Breast epithelium (tissue), 4 donors: Measurements from ENCODE around the gene ARFIP1. TPM values are rescaled to one million over a fixed set of nuclear protein-coding genes. Genes with fewer than 3 reads are reported as not detected.

Experiments used
- DNase-seq, 2 donors: peaks; one replicate each; pipeline ENCODE4 v3.0.0-alpha.2; 2019; ENCODE audit warnings: low spot score in 2 of 2
- H3K27ac ChIP-seq, 2 donors: fragments of 200-600 bp; sonication (generic) in 1 of 2; one replicate each; pipeline ENCODE4 v1.5.1; 2016 to 2019; ENCODE audit warnings: mild to moderate bottlenecking in 1 of 2
- H3K27me3 ChIP-seq, 2 donors: fragments of 200-600 bp; sonication (generic) in 1 of 2; one replicate each; pipeline versions ENCODE4 v1.5.1 to v1.6.0; 2017 to 2019; ENCODE audit warnings: control low read depth in 1 of 2, mild to moderate bottlenecking in 1 of 2
- H3K36me3 ChIP-seq: fragments of 200-600 bp; one replicate; pipeline ENCODE4 v1.5.1; 2019
- H3K4me1 ChIP-seq, 2 donors: fragments of 200-600 bp; sonication (generic); one replicate each; pipeline ENCODE4 v1.5.1; 2016 to 2019; ENCODE audit warnings: control low read depth in 1 of 2
- H3K4me3 ChIP-seq, 3 donors: fragments of 200-600 bp; sonication (generic); 1 replicate in 2 of 3; 2 replicates in 1 of 3; pipeline ENCODE4 v1.5.1; 2016 to 2019; ENCODE audit warnings: mild to moderate bottlenecking in 3 of 3, moderate library complexity in 2 of 3
- H3K9me3 ChIP-seq, 2 donors: fragments of 200-600 bp; sonication (generic) in 1 of 2; one replicate each; pipeline ENCODE4 v1.5.1; 2016 to 2019; ENCODE audit warnings: control low read depth in 1 of 2
- CTCF ChIP-seq, 3 donors: fragments of 450-650 bp; IDR thresholded peaks; one replicate each; pipeline ENCODE4 v1.5.1; 2016 to 2017; ENCODE audit warnings: antibody characterized with exemption in 3 of 3, mild to moderate bottlenecking in 3 of 3, moderate library complexity in 3 of 3
- POLR2A ChIP-seq: fragments of 450-650 bp; IDR thresholded peaks from one replicate; pipeline ENCODE4 v1.6.1; 2016; ENCODE audit warnings: antibody characterized with exemption, mild to moderate bottlenecking, moderate library complexity
- POLR2AphosphoS5 ChIP-seq, 3 donors: sonication (generic); formaldehyde crosslinking; IDR thresholded peaks; one replicate each; pipeline ENCODE4 v1.6.1; 2017; ENCODE audit warnings: antibody characterized with exemption in 3 of 3
- intact Hi-C: fragments of 100-400 bp; cut with DNase I; formaldehyde crosslinking; loops from one replicate; pipeline ENCODE4 v1.15.1; 2023; ENCODE audit warnings: low total_unique reads
- total RNA-seq, 3 donors: library from RNA; depleted of rRNA; stranded (reverse); fragments of >200 nt; gene quantifications; one replicate each; pipeline ENCODE4 v1.1.0, GENCODE V29; 2016

Gene ARFIP1
- total RNA-seq, 3 donors from 2014 or later = 25.3 to 54.9 (median 39.0) TPM

- Histone ChIP-seq H3K27ac (no peak overlapping the region), H3K4me1 (no peaks in the 10 kb centered on the region), H3K4me3 (no peak overlapping the region), H3K27me3 (no peaks in the 10 kb centered on the region), H3K36me3 (no peaks in the 10 kb centered on the region), H3K9me3 (peaks cover 0 to 9% of the 10 kb centered on the region in 2 donors)
- DNase-seq = no peak
- TF ChIP-seq POLR2AphosphoS5 (IDR thresholded peaks at IDR 0.05) = no peak
- no peak for TF ChIP-seq CTCF (IDR thresholded peaks at IDR 0.05)
- TF ChIP-seq POLR2A = no peak
- intact Hi-C loops = no loop called here
These were observed 63.8 kb downstream of the ARFIP1 start for GRCh38 chr4:152843481-152844090.

- no peak for TF ChIP-seq POLR2A
- no peak for TF ChIP-seq CTCF (IDR thresholded peaks at IDR 0.05)
- TF ChIP-seq POLR2AphosphoS5 (IDR thresholded peaks at IDR 0.05) = no peak
- Histone ChIP-seq H3K36me3 (no peaks in the 10 kb centered on the region), H3K27me3 (no peaks in the 10 kb centered on the region), H3K9me3 (no peaks in the 10 kb centered on the region), H3K4me1 (no peaks in the 10 kb centered on the region), H3K4me3 (no peak overlapping the region), H3K27ac (no peak overlapping the region)
- intact Hi-C loops = no loop called here
- no peak for DNase-seq
These were observed 67.6 kb downstream of the ARFIP1 start for GRCh38 chr4:152847376-152847775.

DNA sequence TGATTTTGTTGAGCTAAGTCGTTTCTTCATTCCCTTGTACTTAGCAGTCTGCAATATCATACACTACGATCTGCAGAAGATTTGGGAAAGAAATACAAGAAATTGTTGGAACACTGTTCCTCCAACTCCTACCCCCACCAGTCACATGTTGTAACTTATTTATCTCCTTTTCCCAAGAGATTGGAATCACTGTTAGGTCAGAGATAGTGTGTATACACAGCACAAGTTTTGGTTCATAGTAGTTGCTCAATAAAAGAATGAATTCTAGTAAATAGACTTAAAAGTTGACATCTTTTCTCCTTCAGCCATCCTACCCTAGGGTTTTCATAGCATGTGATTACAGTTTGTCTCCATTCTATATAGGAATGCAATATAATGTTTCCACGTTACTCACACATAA, 68.8 kb downstream of the ARFIP1 start:
- H3K27me3 ChIP-seq = no peaks in the 10 kb centered on the region
- intact Hi-C loops = no loop called here
- no peaks in the 10 kb centered on the region for H3K36me3 ChIP-seq
- TF ChIP-seq CTCF (IDR thresholded peaks at IDR 0.05) (no peak), POLR2AphosphoS5 (IDR thresholded peaks at IDR 0.05) (no peak), POLR2A (no peak)
- peaks cover 0 to 11% of the 10 kb centered on the region in 2 donors for H3K9me3 ChIP-seq
- no peaks in the 10 kb centered on the region for H3K4me1 ChIP-seq
- no peak overlapping the region for H3K27ac ChIP-seq
- no peak overlapping the region for H3K4me3 ChIP-seq
- DNase-seq = no peak

GRCh38 chr4:152849350-152849749, 69.6 kb downstream of the ARFIP1 start:
- DNase-seq = no peak
- peaks cover 0 to 17% of the 10 kb centered on the region in 2 donors for H3K9me3 ChIP-seq
- TF ChIP-seq CTCF (IDR thresholded peaks at IDR 0.05) (no peak), POLR2AphosphoS5 (IDR thresholded peaks at IDR 0.05) (no peak), POLR2A (no peak)
- no peaks in the 10 kb centered on the region for H3K4me1 ChIP-seq
- no peak overlapping the region for H3K4me3 ChIP-seq
- no peak overlapping the region for H3K27ac ChIP-seq
- H3K36me3 ChIP-seq = no peaks in the 10 kb centered on the region
- H3K27me3 ChIP-seq = no peaks in the 10 kb centered on the region
- intact Hi-C loops = no loop called here

GRCh38 chr4:152850377-152850776, 70.6 kb downstream of the ARFIP1 start:
- no peaks in the 10 kb centered on the region for H3K4me1 ChIP-seq
- DNase-seq = peak in 1 of 2 donors; percentile 50
- H3K4me3 ChIP-seq = no peak overlapping the region
- peaks cover 5 to 17% of the 10 kb centered on the region in 2 donors for H3K9me3 ChIP-seq
- peak overlapping the region; percentile 45 to 64 for H3K27ac ChIP-seq
- intact Hi-C loops = loop anchor here (10.0 kb wide), 1 partner anchor 234 kb away; no protein-coding TSS in a partner anchor
- no peaks in the 10 kb centered on the region for H3K27me3 ChIP-seq
- H3K36me3 ChIP-seq = no peaks in the 10 kb centered on the region
- no peak for TF ChIP-seq CTCF (IDR thresholded peaks at IDR 0.05)
- peak in 1 of 3 donors; percentile 10 for TF ChIP-seq POLR2AphosphoS5 (IDR thresholded peaks at IDR 0.05)
- TF ChIP-seq POLR2A = no peak
